CD14-positive monocyte (primary cell): ENCODE measurements around the gene GLYR1. TPM values are rescaled to one million over a fixed set of nuclear protein-coding genes. Genes with fewer than 3 reads are reported as not detected.
A peak's percentile ranks its signal among the peaks of the same experiment; 100 is the strongest.

ENCODE experiments used
- DNase-seq, 3 donors: peaks; one replicate each; pipeline ENCODE4 v3.0.0-alpha.2; 2011 to 2022
- H2AFZ ChIP-seq: 2 replicates; pipeline ENCODE4 v1.6.0; 2012; ENCODE audit warnings: mild to moderate bottlenecking, low read depth, low read length, inconsistent platforms; ENCODE audit not compliant: insufficient read depth, poor library complexity, severe bottlenecking
- H3K27ac ChIP-seq, 2 donors: 1 replicate in 1 of 2; 2 replicates in 1 of 2; pipeline ENCODE4 v1.5.1; 2012 to 2013; ENCODE audit warnings: low read length in 2 of 2, control low read depth in 1 of 2, inconsistent platforms in 1 of 2, low read depth in 1 of 2, mild to moderate bottlenecking in 1 of 2
- H3K27me3 ChIP-seq, 2 donors: one replicate each; pipeline versions ENCODE4 v1.6.0 to v1.6.1; 2011 to 2013; ENCODE audit warnings: low read length in 2 of 2; ENCODE audit not compliant: control insufficient read depth in 2 of 2, insufficient read depth in 2 of 2
- H3K36me3 ChIP-seq, 2 donors: replicated peaks in 1 of 2; 1 replicate in 1 of 2; 2 replicates in 1 of 2; pipeline versions ENCODE4 v1.5.1 to v1.6.1; 2012 to 2013; ENCODE audit warnings: low read length in 2 of 2, control low read depth in 1 of 2, inconsistent platforms in 1 of 2, mild to moderate bottlenecking in 1 of 2; ENCODE audit not compliant: insufficient read depth in 2 of 2, control insufficient read depth in 1 of 2
- H3K4me1 ChIP-seq, 2 donors: 1 replicate in 1 of 2; 2 replicates in 1 of 2; pipeline versions ENCODE4 v1.5.1 to v1.6.1; 2012 to 2013; ENCODE audit warnings: low read length in 2 of 2, control low read depth in 1 of 2, inconsistent platforms in 1 of 2, mild to moderate bottlenecking in 1 of 2, moderate library complexity in 1 of 2; ENCODE audit not compliant: insufficient read depth in 2 of 2, control insufficient read depth in 1 of 2
- H3K4me2 ChIP-seq: replicated peaks from 2 replicates; pipeline ENCODE3; 2012; ENCODE audit warnings: low read length, moderate library complexity, mild to moderate bottlenecking; ENCODE audit not compliant: poor library complexity, severe bottlenecking; ENCODE audit errors: extremely low read depth
- H3K4me3 ChIP-seq, 3 experiments: fragments of 200-600 bp in 1 of 3; sonication (generic) in 1 of 3; replicated peaks in 1 of 3; 1 replicate in 2 of 3; 2 replicates in 1 of 3; pipeline ENCODE4 v1.5.1; 2011 to 2013; ENCODE audit warnings: low read length in 3 of 3, mild to moderate bottlenecking in 3 of 3, control low read depth in 2 of 3, low read depth in 2 of 3, inconsistent platforms in 1 of 3, moderate library complexity in 1 of 3
- H3K79me2 ChIP-seq: 2 replicates; pipeline ENCODE4 v1.6.0; 2012; ENCODE audit warnings: mild to moderate bottlenecking, control low read depth, inconsistent platforms, low read length, moderate library complexity; ENCODE audit not compliant: insufficient read depth
- H3K9ac ChIP-seq: 2 replicates; pipeline ENCODE4 v1.6.0; 2017; ENCODE audit warnings: low read length, mild to moderate bottlenecking; ENCODE audit not compliant: insufficient read depth, poor library complexity, severe bottlenecking
- H3K9me3 ChIP-seq, 2 donors: replicated peaks in 1 of 2; 1 replicate in 1 of 2; 2 replicates in 1 of 2; pipeline versions ENCODE4 v1.5.1 to v1.6.1; 2012 to 2013; ENCODE audit warnings: low read length in 2 of 2, control low read depth in 1 of 2; ENCODE audit not compliant: control insufficient read depth in 1 of 2, insufficient read depth in 1 of 2
- H4K20me1 ChIP-seq: 2 replicates; pipeline ENCODE4 v1.6.0; 2012; ENCODE audit warnings: mild to moderate bottlenecking, low read length, control low read depth, moderate library complexity; ENCODE audit not compliant: insufficient read depth
- H3K27ac Mint-ChIP-seq, 7 donors: one replicate each; pipeline ENCODE4 v1.8.0; 2020; ENCODE audit warnings: mild to moderate bottlenecking in 7 of 7, mixed read lengths in 7 of 7, moderate library complexity in 6 of 7, inconsistent platforms in 2 of 7
- H3K27me3 Mint-ChIP-seq, 3 donors: one replicate each; pipeline ENCODE4 v1.8.0; 2021 to 2022; ENCODE audit warnings: low read depth in 3 of 3, mild to moderate bottlenecking in 3 of 3, mixed read lengths in 3 of 3, moderate library complexity in 3 of 3, inconsistent platforms in 1 of 3
- H3K36me3 Mint-ChIP-seq, 2 donors: one replicate each; pipeline ENCODE4 v1.8.0; 2020; ENCODE audit warnings: mixed read lengths in 2 of 2, inconsistent platforms in 1 of 2, mild to moderate bottlenecking in 1 of 2
- H3K4me1 Mint-ChIP-seq: one replicate; pipeline ENCODE4 v1.8.0; 2020; ENCODE audit warnings: mild to moderate bottlenecking, mixed read lengths
- H3K4me3 Mint-ChIP-seq, 2 donors: one replicate each; pipeline ENCODE4 v1.8.0; 2020; ENCODE audit warnings: mild to moderate bottlenecking in 2 of 2, mixed read lengths in 2 of 2, moderate library complexity in 1 of 2
- H3K9me3 Mint-ChIP-seq, 7 donors: one replicate each; pipeline ENCODE4 v1.8.0; 2020 to 2022; ENCODE audit warnings: mixed read lengths in 7 of 7, mild to moderate bottlenecking in 6 of 7, moderate library complexity in 6 of 7, inconsistent platforms in 2 of 7
- WGBS: methylation state at CpG from one replicate; pipeline ENCODE4 v1.1.5; 2013; ENCODE audit warnings: missing lambda C conversion rate; ENCODE audit not compliant: insufficient coverage; 5-methylcytosine and 5-hydroxymethylcytosine counted together
- intact Hi-C, 2 donors: fragments of 100-400 bp; cut with micrococcal nuclease; formaldehyde crosslinking; loops; one replicate each; pipeline versions ENCODE4 v1.15.0 to v1.15.1; 2023
- polyA plus RNA-seq, 3 donors: library from polyadenylated mRNA; depleted of rRNA in 1 of 3; unstranded in 2 of 3; stranded (reverse) in 1 of 3; fragments of 300-500 nt in 2 of 3; fragments of >200 nt in 1 of 3; fragmentation: Illumina TruSeq in 2 of 3; gene quantifications; 1 replicate in 2 of 3; 2 replicates in 1 of 3; pipeline ENCODE4 v1.2.3, GENCODE V29; 2012 to 2021
- TF ChIP-seq, protein P1 (sequence below): fragments of 200-600 bp; IDR thresholded peaks from one replicate; pipeline ENCODE4 v1.8.0; 2022; ENCODE audit warnings: antibody characterized with exemption, mild to moderate bottlenecking

Gene GLYR1
- polyA plus RNA-seq, 3 donors = 34.2 to 41.9 (median 39.3) TPM

DNA sequence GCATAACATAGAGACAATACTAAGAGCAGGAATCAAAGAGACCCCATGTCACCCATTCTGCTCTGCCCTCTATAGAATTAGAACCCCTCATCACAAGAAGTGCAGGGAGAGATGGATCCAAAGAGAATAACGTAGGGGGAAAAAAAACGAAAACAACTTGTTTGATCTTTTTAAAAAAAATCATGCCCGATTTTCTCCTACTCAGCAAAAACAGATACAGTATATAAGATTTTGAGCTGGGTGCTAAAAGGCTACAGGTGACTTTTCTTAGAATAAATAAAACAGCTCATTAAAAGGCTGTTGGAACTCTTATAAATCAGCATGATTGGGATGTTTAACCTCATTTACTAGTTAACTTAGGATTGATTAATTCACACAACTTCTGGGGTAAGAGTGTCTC is 17.6 kb upstream of the GLYR1 start:
- H3K27ac Mint-ChIP-seq = no peak overlapping the region
- WGBS = no CpG with 5 or more reads among the region's 3 CpGs

DNA sequence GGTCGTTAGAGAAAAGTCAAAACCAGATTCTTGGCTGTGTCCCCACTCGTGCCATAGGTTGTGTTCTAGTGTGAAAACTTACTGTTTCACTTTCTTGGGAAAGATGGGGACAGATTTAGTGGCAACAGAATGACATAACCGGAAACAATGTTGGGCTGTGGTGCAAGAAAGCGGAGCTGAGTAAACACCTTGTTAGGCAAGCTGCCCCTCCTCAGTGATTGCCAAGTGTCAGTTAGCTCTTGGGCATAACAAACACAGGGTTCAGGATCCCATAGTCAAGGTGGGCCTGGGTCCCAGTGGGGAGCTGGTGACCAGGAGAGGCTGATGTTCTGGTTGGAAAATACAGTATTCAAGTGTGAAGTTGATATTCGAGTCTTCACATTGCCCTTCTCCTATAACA is 15.6 kb upstream of the GLYR1 start:
- no peaks in the 10 kb centered on the region for H3K27me3 ChIP-seq
- H3K4me2 ChIP-seq = no peak overlapping the region
- no peaks in the 10 kb centered on the region for H3K9me3 ChIP-seq
- Mint-ChIP-seq H3K27me3 (peaks cover 0 to 2% (median 2%) of the 10 kb centered on the region in 3 donors), H3K4me1 (peaks cover 22% of the 10 kb centered on the region), H3K4me3 (peak overlapping the region in 1 of 2 donors; percentile 4), H3K27ac (peak overlapping the region in 5 of 7 donors; percentile 5 to 70 (median 48)), H3K9me3 (peaks cover 0 to 1% (median 0%) of the 10 kb centered on the region in 7 donors), H3K36me3 (peaks cover 69 to 92% of the 10 kb centered on the region in 2 donors)
- no peak overlapping the region for H2AFZ ChIP-seq
- 64% methylated on average over 4 of the region's 5 CpGs for WGBS
- H3K4me1 ChIP-seq = peaks cover 7 to 8% of the 10 kb centered on the region in 2 donors
- TF ChIP-seq, protein P1, sequence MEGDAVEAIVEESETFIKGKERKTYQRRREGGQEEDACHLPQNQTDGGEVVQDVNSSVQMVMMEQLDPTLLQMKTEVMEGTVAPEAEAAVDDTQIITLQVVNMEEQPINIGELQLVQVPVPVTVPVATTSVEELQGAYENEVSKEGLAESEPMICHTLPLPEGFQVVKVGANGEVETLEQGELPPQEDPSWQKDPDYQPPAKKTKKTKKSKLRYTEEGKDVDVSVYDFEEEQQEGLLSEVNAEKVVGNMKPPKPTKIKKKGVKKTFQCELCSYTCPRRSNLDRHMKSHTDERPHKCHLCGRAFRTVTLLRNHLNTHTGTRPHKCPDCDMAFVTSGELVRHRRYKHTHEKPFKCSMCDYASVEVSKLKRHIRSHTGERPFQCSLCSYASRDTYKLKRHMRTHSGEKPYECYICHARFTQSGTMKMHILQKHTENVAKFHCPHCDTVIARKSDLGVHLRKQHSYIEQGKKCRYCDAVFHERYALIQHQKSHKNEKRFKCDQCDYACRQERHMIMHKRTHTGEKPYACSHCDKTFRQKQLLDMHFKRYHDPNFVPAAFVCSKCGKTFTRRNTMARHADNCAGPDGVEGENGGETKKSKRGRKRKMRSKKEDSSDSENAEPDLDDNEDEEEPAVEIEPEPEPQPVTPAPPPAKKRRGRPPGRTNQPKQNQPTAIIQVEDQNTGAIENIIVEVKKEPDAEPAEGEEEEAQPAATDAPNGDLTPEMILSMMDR = no peak
- H3K79me2 ChIP-seq = peaks cover 81% of the 10 kb centered on the region
- DNase-seq = peak; percentile 12 to 44 (median 20)
- H3K9ac ChIP-seq = no peak overlapping the region
- peaks cover 79 to 89% of the 10 kb centered on the region in 2 donors for H3K36me3 ChIP-seq
- intact Hi-C loops = no loop called here
- H3K27ac ChIP-seq = peak overlapping the region in 1 of 2 donors; percentile 55
- H3K4me3 ChIP-seq = no peak overlapping the region
- peaks cover 89% of the 10 kb centered on the region for H4K20me1 ChIP-seq

More for the DNA sequence above, 17.6 kb upstream of the GLYR1 start:
- no peak overlapping the region for H3K9ac ChIP-seq
- peaks cover 67 to 91% of the 10 kb centered on the region in 2 donors for H3K36me3 Mint-ChIP-seq
- H3K4me1 Mint-ChIP-seq = peaks cover 22% of the 10 kb centered on the region
- peaks cover 92% of the 10 kb centered on the region for H3K79me2 ChIP-seq
- no peak for DNase-seq
- peaks cover 0 to 2% (median 2%) of the 10 kb centered on the region in 3 donors for H3K27me3 Mint-ChIP-seq
- no peak overlapping the region for H3K4me2 ChIP-seq
- no peak overlapping the region for H3K4me3 ChIP-seq
- H3K9me3 ChIP-seq = no peaks in the 10 kb centered on the region
- H3K36me3 ChIP-seq = peaks cover 78 to 89% of the 10 kb centered on the region in 2 donors
- H2AFZ ChIP-seq = no peak overlapping the region
- peaks cover 7 to 8% of the 10 kb centered on the region in 2 donors for H3K4me1 ChIP-seq
- no peaks in the 10 kb centered on the region for H3K9me3 Mint-ChIP-seq
- H4K20me1 ChIP-seq = peaks cover 96% of the 10 kb centered on the region
- H3K27ac ChIP-seq = peak overlapping the region in 1 of 2 donors; percentile 33
- TF ChIP-seq, protein P1 = no peak
- intact Hi-C loops = no loop called here
- no peaks in the 10 kb centered on the region for H3K27me3 ChIP-seq
- no peak overlapping the region for H3K4me3 Mint-ChIP-seq
